ENCODE data around the gene AK3. TPM values are rescaled to one million over a fixed set of nuclear protein-coding genes. Genes with fewer than 3 reads are reported as not detected.

AK3 gene
- total RNA-seq, 1 donor from 2014 or later = 47.5 TPM

GRCh38 chr9:4704129-4704528, 36.9 kb downstream of the AK3 start:
- Mint-ChIP-seq H3K4me3 (no peak overlapping the region), H3K27ac (no peak overlapping the region), H3K4me1 (ENCODE audit: unreplicated experiment) (no peaks in the 10 kb centered on the region), H3K36me3 (peaks cover 27% of the 10 kb centered on the region), H3K27me3 (no peaks in the 10 kb centered on the region), H3K9me3 (no peaks in the 10 kb centered on the region)
- DNase-seq (ENCODE audit: extremely low spot score, unreplicated experiment) = no peak
- no peak for TF ChIP-seq CTCF (conservative IDR thresholded peaks at IDR 0.05)

- H3K4me3 Mint-ChIP-seq = no peak overlapping the region
- peak overlapping the region; percentile 28 for H3K27ac Mint-ChIP-seq
- H3K36me3 Mint-ChIP-seq = peaks cover 33% of the 10 kb centered on the region
- no peaks in the 10 kb centered on the region for H3K27me3 Mint-ChIP-seq
- no peaks in the 10 kb centered on the region for H3K9me3 Mint-ChIP-seq
- H3K4me1 Mint-ChIP-seq (ENCODE audit: unreplicated experiment) = no peaks in the 10 kb centered on the region
- DNase-seq (ENCODE audit: extremely low spot score, unreplicated experiment) = no peak
- no peak for TF ChIP-seq CTCF (conservative IDR thresholded peaks at IDR 0.05)
These were observed 39.5 kb downstream of the AK3 start for GRCh38 chr9:4701526-4701925.

GRCh38 chr9:4700932-4701331, 40.1 kb downstream of the AK3 start:
- DNase-seq (ENCODE audit: extremely low spot score, unreplicated experiment) = no peak
- peak overlapping the region; percentile 28 for H3K27ac Mint-ChIP-seq
- no peaks in the 10 kb centered on the region for H3K27me3 Mint-ChIP-seq
- H3K9me3 Mint-ChIP-seq = no peaks in the 10 kb centered on the region
- no peak for TF ChIP-seq CTCF (conservative IDR thresholded peaks at IDR 0.05)
- H3K4me1 Mint-ChIP-seq (ENCODE audit: unreplicated experiment) = no peaks in the 10 kb centered on the region
- H3K36me3 Mint-ChIP-seq = peaks cover 35% of the 10 kb centered on the region
- no peak overlapping the region for H3K4me3 Mint-ChIP-seq

- DNase-seq (ENCODE audit: extremely low spot score, unreplicated experiment) = no peak
- H3K36me3 Mint-ChIP-seq = peaks cover 34% of the 10 kb centered on the region
These were observed 40.9 kb downstream of the AK3 start for GRCh38 chr9:4700091-4700490.

GRCh38 chr9:4691795-4692194, 49.2 kb downstream of the AK3 start:
- Mint-ChIP-seq H3K9me3 (no peaks in the 10 kb centered on the region), H3K27ac (no peak overlapping the region), H3K36me3 (peaks cover 16% of the 10 kb centered on the region), H3K4me1 (ENCODE audit: unreplicated experiment) (peaks cover 6% of the 10 kb centered on the region), H3K27me3 (no peaks in the 10 kb centered on the region), H3K4me3 (no peak overlapping the region)
- DNase-seq (ENCODE audit: extremely low spot score, unreplicated experiment) = no peak
- no peak for TF ChIP-seq CTCF (conservative IDR thresholded peaks at IDR 0.05)

More at GRCh38 chr9:4700091-4700490, 40.9 kb downstream of the AK3 start:
- no peak overlapping the region for H3K27ac Mint-ChIP-seq
- no peak overlapping the region for H3K4me3 Mint-ChIP-seq
- no peak for TF ChIP-seq CTCF (conservative IDR thresholded peaks at IDR 0.05)
- H3K27me3 Mint-ChIP-seq = no peaks in the 10 kb centered on the region
- H3K4me1 Mint-ChIP-seq (ENCODE audit: unreplicated experiment) = no peaks in the 10 kb centered on the region
- H3K9me3 Mint-ChIP-seq = no peaks in the 10 kb centered on the region

- TF ChIP-seq CTCF (conservative IDR thresholded peaks at IDR 0.05) = no peak
- no peaks in the 10 kb centered on the region for H3K27me3 Mint-ChIP-seq
- no peaks in the 10 kb centered on the region for H3K9me3 Mint-ChIP-seq
These were observed 50.9 kb downstream of the AK3 start for GRCh38 chr9:4690144-4690543.

More at GRCh38 chr9:4690144-4690543, 50.9 kb downstream of the AK3 start:
- H3K4me1 Mint-ChIP-seq (ENCODE audit: unreplicated experiment) = peaks cover 6% of the 10 kb centered on the region
- H3K27ac Mint-ChIP-seq = peak overlapping the region; percentile 85
- DNase-seq (ENCODE audit: extremely low spot score, unreplicated experiment) = no peak
- H3K4me3 Mint-ChIP-seq = no peak overlapping the region
- H3K36me3 Mint-ChIP-seq = peaks cover 16% of the 10 kb centered on the region
